ENCODE measurements around the gene DUSP16. TPM values are rescaled to one million over a fixed set of nuclear protein-coding genes. Genes with fewer than 3 reads are reported as not detected.

The DUSP16 gene
- total RNA-seq, 4 donors from 2014 or later: 20.5 to 46.0 (median 35.5) TPM

GRCh38 chr12:12445165-12445881 is 117.3 kb downstream of the DUSP16 start:
- Histone ChIP-seq H3K27me3 (no peaks in the 10 kb centered on the region), H3K4me3 (no peak overlapping the region), H3K9me3 (no peaks in the 10 kb centered on the region), H3K4me1 (peaks cover 0 to 3% of the 10 kb centered on the region in 2 donors), H3K36me3 (no peaks in the 10 kb centered on the region), H3K27ac (no peak overlapping the region)
- no peak for DNase-seq
- TF ChIP-seq CTCF (IDR thresholded peaks at IDR 0.05): no peak
- TF ChIP-seq POLR2A (IDR thresholded peaks at IDR 0.05): no peak
- intact Hi-C loops (cut with DNase I; ENCODE audit: low total_unique reads): no loop called here

- H3K4me3 ChIP-seq: no peak overlapping the region
These were observed 119.2 kb downstream of the DUSP16 start for GRCh38 chr12:12443431-12443878.

GRCh38 chr12:12442548-12443071 is 120.1 kb downstream of the DUSP16 start:
- TF ChIP-seq POLR2A (IDR thresholded peaks at IDR 0.05) (no peak), CTCF (IDR thresholded peaks at IDR 0.05) (no peak)
- H3K36me3 ChIP-seq: no peaks in the 10 kb centered on the region
- no peaks in the 10 kb centered on the region for H3K27me3 ChIP-seq
- peaks cover 0 to 3% of the 10 kb centered on the region in 2 donors for H3K4me1 ChIP-seq
- no peak for DNase-seq
- H3K9me3 ChIP-seq: no peaks in the 10 kb centered on the region
- no peak overlapping the region for H3K4me3 ChIP-seq
- intact Hi-C loops (cut with DNase I; ENCODE audit: low total_unique reads): no loop called here
- peak overlapping the region; percentile 71 to 85 for H3K27ac ChIP-seq

More at GRCh38 chr12:12443431-12443878, 119.2 kb downstream of the DUSP16 start:
- Histone ChIP-seq H3K36me3 (no peaks in the 10 kb centered on the region), H3K27ac (peak overlapping the region; percentile 71 to 85), H3K9me3 (no peaks in the 10 kb centered on the region), H3K4me1 (peaks cover 0 to 3% of the 10 kb centered on the region in 2 donors), H3K27me3 (no peaks in the 10 kb centered on the region)
- DNase-seq: peak; percentile 65 to 81
- no peak for TF ChIP-seq CTCF (IDR thresholded peaks at IDR 0.05)
- no peak for TF ChIP-seq POLR2A (IDR thresholded peaks at IDR 0.05)
- intact Hi-C loops (cut with DNase I; ENCODE audit: low total_unique reads): no loop called here

- DNase-seq: no peak
- Histone ChIP-seq H3K4me1 (peaks cover 0 to 3% of the 10 kb centered on the region in 2 donors), H3K4me3 (no peak overlapping the region), H3K9me3 (no peaks in the 10 kb centered on the region), H3K27ac (peak overlapping the region; percentile 71 to 85), H3K27me3 (no peaks in the 10 kb centered on the region), H3K36me3 (no peaks in the 10 kb centered on the region)
- intact Hi-C loops (cut with DNase I; ENCODE audit: low total_unique reads): no loop called here
- TF ChIP-seq POLR2A (IDR thresholded peaks at IDR 0.05) (no peak), CTCF (IDR thresholded peaks at IDR 0.05) (no peak)
These were observed 120.7 kb downstream of the DUSP16 start for GRCh38 chr12:12441843-12442461.

GRCh38 chr12:12441429-12441807 is 121.2 kb downstream of the DUSP16 start:
- intact Hi-C loops (cut with DNase I; ENCODE audit: low total_unique reads): no loop called here
- no peak for TF ChIP-seq CTCF (IDR thresholded peaks at IDR 0.05)
- TF ChIP-seq POLR2A (IDR thresholded peaks at IDR 0.05): no peak
- Histone ChIP-seq H3K4me3 (no peak overlapping the region), H3K27me3 (no peaks in the 10 kb centered on the region), H3K4me1 (peaks cover 0 to 3% of the 10 kb centered on the region in 2 donors), H3K36me3 (no peaks in the 10 kb centered on the region), H3K27ac (peak overlapping the region in 1 of 2 donors; percentile 85), H3K9me3 (no peaks in the 10 kb centered on the region)
- DNase-seq: no peak
